Measurements from ENCODE around the gene GLRX2. TPM values are rescaled to one million over a fixed set of nuclear protein-coding genes. Genes with fewer than 3 reads are reported as not detected.
A peak's percentile ranks its signal among the peaks of the same experiment; 100 is the strongest.

Gene GLRX2
- total RNA-seq, 1 experiment from 2014 or later: 30.6 TPM

- no peaks in the 10 kb centered on the region for H3K79me2 ChIP-seq (ENCODE audit: insufficient read depth, low read length)
- BruUV-seq (replicated peaks): no TSS peak
- H3K27ac ChIP-seq (ENCODE audit: low read depth, low read length): no peak overlapping the region
- ATAC-seq (peak; percentile 59), DNase-seq (ENCODE audit: low read depth, low spot score) (peak; percentile 46)
- ChIA-PET CTCF (interaction anchor here (0.7 kb wide), 1 partner anchor 10 kb away, joined by 3 read pairs; the partner anchor contains the start of gene CDC73), RAD21 (ENCODE audit: low non-redundant PET in 1 of 2, low total read pairs in 2 of 2, uncharacterized antibody in 2 of 2, unreplicated experiment in 2 of 2) (no interaction called here), POLR2A (interaction anchor here (0.7 to 1.7 kb wide), 5 partner anchors 10 to 52 kb away, joined by 3 to 5 read pairs (median 4); partner anchors contain the start of genes CDC73, RO60 and UCHL5)
- intact Hi-C loops (cut with micrococcal nuclease): no loop called here
- no peaks in the 10 kb centered on the region for H3K27me3 ChIP-seq (ENCODE audit: insufficient read depth, low read length)
- peaks cover 23 to 30% of the 10 kb centered on the region in 2 experiments for H3K4me1 ChIP-seq (ENCODE audit: control insufficient read depth in 1 of 2, insufficient read depth in 2 of 2, low read length in 2 of 2)
- H3K36me3 ChIP-seq (ENCODE audit: control insufficient read depth in 1 of 2, insufficient read depth in 2 of 2, low read length in 2 of 2): no peaks in the 10 kb centered on the region
- H3K4me2 ChIP-seq (ENCODE audit: low read length): peak overlapping the region; percentile 53
- H3K9me2 ChIP-seq (ENCODE audit: insufficient read depth): no peaks in the 10 kb centered on the region
- H3K9me3 ChIP-seq (ENCODE audit: control insufficient read depth in 1 of 2, insufficient read depth in 1 of 2, low read depth in 1 of 2, low read length in 2 of 2): no peaks in the 10 kb centered on the region
- H4K20me1 ChIP-seq (ENCODE audit: insufficient read depth): no peaks in the 10 kb centered on the region
- peak overlapping the region; percentile 3; the same call in 1 of the 2 replicates for H3K9ac ChIP-seq (ENCODE audit: low read length)
- no peak overlapping the region for H3K4me3 ChIP-seq (replicated peaks in 1 of 2; ENCODE audit: low read depth in 1 of 2, low read length in 2 of 2)
- H2AFZ ChIP-seq (ENCODE audit: low read depth, low read length, poor library complexity, severe bottlenecking): peak overlapping the region; percentile 76
- no peak for TF ChIP-seq YY1 (IDR thresholded peaks at IDR 0.05; ENCODE audit: extremely low read depth, insufficient replicate concordance, low read depth, low read length)
- TF ChIP-seq JUND (IDR thresholded peaks at IDR 0.05): peak; percentile 37
- no peak for TF ChIP-seq RAD21 (IDR thresholded peaks at IDR 0.05; ENCODE audit: low read depth)
- TF ChIP-seq MAX (IDR thresholded peaks at IDR 0.05): peak; percentile 35
- TF ChIP-seq POLR2A (IDR thresholded peaks at IDR 0.05; ENCODE audit: borderline replicate concordance, extremely low read depth, insufficient read depth, insufficient read length): no peak
- TF ChIP-seq CBX3 (IDR thresholded peaks at IDR 0.05; ENCODE audit: low read depth): no peak
- peak; percentile 99 for TF ChIP-seq CEBPB (IDR thresholded peaks at IDR 0.05; ENCODE audit: low read depth)
- peak; percentile 35 for TF ChIP-seq SP1 (IDR thresholded peaks at IDR 0.05; ENCODE audit: low read depth)
- TF ChIP-seq, protein P1, sequence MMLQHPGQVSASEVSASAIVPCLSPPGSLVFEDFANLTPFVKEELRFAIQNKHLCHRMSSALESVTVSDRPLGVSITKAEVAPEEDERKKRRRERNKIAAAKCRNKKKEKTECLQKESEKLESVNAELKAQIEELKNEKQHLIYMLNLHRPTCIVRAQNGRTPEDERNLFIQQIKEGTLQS (IDR thresholded peaks at IDR 0.05): peak; percentile 98
- TF ChIP-seq POLR2AphosphoS5 (IDR thresholded peaks at IDR 0.05; ENCODE audit: low read depth, low read length): peak; percentile 60
Measured at GRCh38 chr1:193111641-193112090, 6.5 kb upstream of the GLRX2 start.

DNA sequence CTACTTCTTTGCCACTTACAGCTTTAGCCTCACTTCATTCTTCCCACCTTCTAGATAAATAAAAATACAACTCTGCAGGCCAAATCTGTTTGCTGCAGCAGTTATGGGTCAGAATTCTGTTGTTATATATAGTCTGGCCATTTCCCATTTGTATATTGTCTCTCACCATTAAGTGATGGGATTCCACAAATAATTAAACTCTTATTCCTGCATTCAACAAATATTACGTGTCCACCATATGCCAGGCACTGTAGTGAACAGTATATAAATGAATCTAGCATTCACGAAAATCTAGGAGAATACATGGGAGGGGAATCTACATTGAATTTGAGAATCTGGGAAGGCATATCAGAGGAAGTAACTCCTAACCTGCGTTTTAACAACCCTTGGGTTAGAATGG lies 5.7 kb upstream of the GLRX2 start:
- intact Hi-C loops (cut with micrococcal nuclease): no loop called here
- no peaks in the 10 kb centered on the region for H3K9me2 ChIP-seq (ENCODE audit: insufficient read depth)
- ChIA-PET POLR2A (interaction anchor here (0.6 to 1.3 kb wide), 3 partner anchors 11 to 66 kb away, joined by 4 to 5 read pairs (median 4); partner anchors contain the start of gene CDC73), RAD21 (ENCODE audit: low non-redundant PET in 1 of 2, low total read pairs in 2 of 2, uncharacterized antibody in 2 of 2, unreplicated experiment in 2 of 2) (no interaction called here), CTCF (no interaction called here)
- H3K4me3 ChIP-seq (replicated peaks in 1 of 2; ENCODE audit: low read depth in 1 of 2, low read length in 2 of 2): no peak overlapping the region
- H3K4me2 ChIP-seq (ENCODE audit: low read length): no peak overlapping the region
- H3K9ac ChIP-seq (ENCODE audit: low read length): no peak overlapping the region
- H3K79me2 ChIP-seq (ENCODE audit: insufficient read depth, low read length): no peaks in the 10 kb centered on the region
- no peak overlapping the region for H3K27ac ChIP-seq (ENCODE audit: low read depth, low read length)
- BruUV-seq (replicated peaks): no TSS peak
- H4K20me1 ChIP-seq (ENCODE audit: insufficient read depth): no peaks in the 10 kb centered on the region
- H3K4me1 ChIP-seq (ENCODE audit: control insufficient read depth in 1 of 2, insufficient read depth in 2 of 2, low read length in 2 of 2): peaks cover 21 to 30% of the 10 kb centered on the region in 2 experiments
- H3K9me3 ChIP-seq (ENCODE audit: control insufficient read depth in 1 of 2, insufficient read depth in 1 of 2, low read depth in 1 of 2, low read length in 2 of 2): no peaks in the 10 kb centered on the region
- DNase-seq (ENCODE audit: low read depth, low spot score) (no peak), ATAC-seq (no peak)
- H3K36me3 ChIP-seq (ENCODE audit: control insufficient read depth in 1 of 2, insufficient read depth in 2 of 2, low read length in 2 of 2): no peaks in the 10 kb centered on the region
- no peaks in the 10 kb centered on the region for H3K27me3 ChIP-seq (ENCODE audit: insufficient read depth, low read length)
- peak overlapping the region; percentile 76 for H2AFZ ChIP-seq (ENCODE audit: low read depth, low read length, poor library complexity, severe bottlenecking)
- TF ChIP-seq, protein P1 (IDR thresholded peaks at IDR 0.05): no peak
- no peak for TF ChIP-seq TCF7L2 (IDR thresholded peaks at IDR 0.05; ENCODE audit: borderline replicate concordance, extremely low read depth, insufficient read depth, insufficient read length)
- TF ChIP-seq, protein P2, sequence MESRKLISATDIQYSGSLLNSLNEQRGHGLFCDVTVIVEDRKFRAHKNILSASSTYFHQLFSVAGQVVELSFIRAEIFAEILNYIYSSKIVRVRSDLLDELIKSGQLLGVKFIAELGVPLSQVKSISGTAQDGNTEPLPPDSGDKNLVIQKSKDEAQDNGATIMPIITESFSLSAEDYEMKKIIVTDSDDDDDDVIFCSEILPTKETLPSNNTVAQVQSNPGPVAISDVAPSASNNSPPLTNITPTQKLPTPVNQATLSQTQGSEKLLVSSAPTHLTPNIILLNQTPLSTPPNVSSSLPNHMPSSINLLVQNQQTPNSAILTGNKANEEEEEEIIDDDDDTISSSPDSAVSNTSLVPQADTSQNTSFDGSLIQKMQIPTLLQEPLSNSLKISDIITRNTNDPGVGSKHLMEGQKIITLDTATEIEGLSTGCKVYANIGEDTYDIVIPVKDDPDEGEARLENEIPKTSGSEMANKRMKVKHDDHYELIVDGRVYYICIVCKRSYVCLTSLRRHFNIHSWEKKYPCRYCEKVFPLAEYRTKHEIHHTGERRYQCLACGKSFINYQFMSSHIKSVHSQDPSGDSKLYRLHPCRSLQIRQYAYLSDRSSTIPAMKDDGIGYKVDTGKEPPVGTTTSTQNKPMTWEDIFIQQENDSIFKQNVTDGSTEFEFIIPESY (IDR thresholded peaks at IDR 0.05; ENCODE audit: extremely low read depth, insufficient replicate concordance, low read length): no peak
- TF ChIP-seq, protein P3, sequence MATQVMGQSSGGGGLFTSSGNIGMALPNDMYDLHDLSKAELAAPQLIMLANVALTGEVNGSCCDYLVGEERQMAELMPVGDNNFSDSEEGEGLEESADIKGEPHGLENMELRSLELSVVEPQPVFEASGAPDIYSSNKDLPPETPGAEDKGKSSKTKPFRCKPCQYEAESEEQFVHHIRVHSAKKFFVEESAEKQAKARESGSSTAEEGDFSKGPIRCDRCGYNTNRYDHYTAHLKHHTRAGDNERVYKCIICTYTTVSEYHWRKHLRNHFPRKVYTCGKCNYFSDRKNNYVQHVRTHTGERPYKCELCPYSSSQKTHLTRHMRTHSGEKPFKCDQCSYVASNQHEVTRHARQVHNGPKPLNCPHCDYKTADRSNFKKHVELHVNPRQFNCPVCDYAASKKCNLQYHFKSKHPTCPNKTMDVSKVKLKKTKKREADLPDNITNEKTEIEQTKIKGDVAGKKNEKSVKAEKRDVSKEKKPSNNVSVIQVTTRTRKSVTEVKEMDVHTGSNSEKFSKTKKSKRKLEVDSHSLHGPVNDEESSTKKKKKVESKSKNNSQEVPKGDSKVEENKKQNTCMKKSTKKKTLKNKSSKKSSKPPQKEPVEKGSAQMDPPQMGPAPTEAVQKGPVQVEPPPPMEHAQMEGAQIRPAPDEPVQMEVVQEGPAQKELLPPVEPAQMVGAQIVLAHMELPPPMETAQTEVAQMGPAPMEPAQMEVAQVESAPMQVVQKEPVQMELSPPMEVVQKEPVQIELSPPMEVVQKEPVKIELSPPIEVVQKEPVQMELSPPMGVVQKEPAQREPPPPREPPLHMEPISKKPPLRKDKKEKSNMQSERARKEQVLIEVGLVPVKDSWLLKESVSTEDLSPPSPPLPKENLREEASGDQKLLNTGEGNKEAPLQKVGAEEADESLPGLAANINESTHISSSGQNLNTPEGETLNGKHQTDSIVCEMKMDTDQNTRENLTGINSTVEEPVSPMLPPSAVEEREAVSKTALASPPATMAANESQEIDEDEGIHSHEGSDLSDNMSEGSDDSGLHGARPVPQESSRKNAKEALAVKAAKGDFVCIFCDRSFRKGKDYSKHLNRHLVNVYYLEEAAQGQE (IDR thresholded peaks at IDR 0.05; ENCODE audit: low read depth): no peak
- no peak for TF ChIP-seq EZH2 (IDR thresholded peaks at IDR 0.05)
- TF ChIP-seq EGR1 (IDR thresholded peaks at IDR 0.05; ENCODE audit: low read depth): no peak

Measured in HCT116 (cell line).